Superior temporal gyrus (tissue), 1 donor: ENCODE results near the gene IFNA6.

Experiments used
- DNase-seq: peaks from one replicate; pipeline ENCODE4 v3.0.0-alpha.2; 2016; ENCODE audit errors: extremely low spot score

The IFNA6 gene

GRCh38 chr9:21331676-21332402 lies 18.8 kb downstream of the IFNA6 start:
- DNase-seq: peak; percentile 35

- DNase-seq: peak; percentile 86
Measured at GRCh38 chr9:21326526-21327139, 24.1 kb downstream of the IFNA6 start.

GRCh38 chr9:21324047-21324446 lies 26.6 kb downstream of the IFNA6 start:
- DNase-seq: no peak

- peak; percentile 17 for DNase-seq
Measured at GRCh38 chr9:21322911-21323461, 27.7 kb downstream of the IFNA6 start.

- peak; percentile 10 for DNase-seq
Measured at GRCh38 chr9:21320465-21320864, 30.2 kb downstream of the IFNA6 start.

- peak; percentile 88 for DNase-seq
Measured at GRCh38 chr9:21317956-21318923, 32.4 kb downstream of the IFNA6 start.

- DNase-seq: no peak
Measured at GRCh38 chr9:21316860-21317259, 33.8 kb downstream of the IFNA6 start.

GRCh38 chr9:21316032-21316842 lies 34.5 kb downstream of the IFNA6 start:
- no peak for DNase-seq

GRCh38 chr9:21314152-21314551 lies 36.5 kb downstream of the IFNA6 start:
- DNase-seq: no peak

- DNase-seq: no peak
Measured at GRCh38 chr9:21311889-21312288, 38.8 kb downstream of the IFNA6 start.

- no peak for DNase-seq
Measured at GRCh38 chr9:21305213-21305612, 45.5 kb downstream of the IFNA6 start, which contains the start of gene IFNA5. Gene IFNA5, minus strand, starts transcription at chr9:21305313. Its CDS starts 57 bp downstream, at chr9:21305256.
